Mesenchymal stem cell (in vitro differentiated cells and primary cell): ENCODE results near the gene SETD6.

ENCODE experiments used
- DNase-seq: peaks from one replicate; pipeline ENCODE4 v3.0.0-alpha.2; 2013
- H2AFZ ChIP-seq: one replicate; pipeline ENCODE4 v1.6.1; 2013; ENCODE audit warnings: low read depth, mild to moderate bottlenecking, control low read depth, inconsistent platforms, low read length, moderate library complexity
- H2AK5ac ChIP-seq: 2 replicates; pipeline ENCODE4 v1.6.1; 2013; ENCODE audit warnings: low read length, moderate library complexity, mild to moderate bottlenecking, inconsistent platforms; ENCODE audit not compliant: severe bottlenecking
- H2BK120ac ChIP-seq: one replicate; pipeline ENCODE4 v1.6.1; 2013; ENCODE audit warnings: low read depth, mild to moderate bottlenecking, inconsistent platforms, low read length, moderate library complexity
- H2BK12ac ChIP-seq, 2 experiments: one replicate each; pipeline ENCODE4 v1.6.1; 2013; ENCODE audit warnings: inconsistent platforms in 2 of 2, low read length in 2 of 2, mild to moderate bottlenecking in 2 of 2, moderate library complexity in 2 of 2, control low read depth in 1 of 2
- H2BK15ac ChIP-seq: one replicate; pipeline ENCODE4 v1.6.1; 2013; ENCODE audit warnings: mild to moderate bottlenecking, low read depth, inconsistent platforms; ENCODE audit not compliant: poor library complexity, severe bottlenecking
- H2BK5ac ChIP-seq: 2 replicates; pipeline ENCODE4 v1.6.1; 2013; ENCODE audit warnings: low read depth, mild to moderate bottlenecking, low read length, control low read depth, inconsistent platforms; ENCODE audit not compliant: poor library complexity, severe bottlenecking
- H3K14ac ChIP-seq, 2 experiments: one replicate each; pipeline ENCODE4 v1.6.1; 2013; ENCODE audit warnings: inconsistent platforms in 2 of 2, low read length in 2 of 2, control low read depth in 1 of 2, mild to moderate bottlenecking in 1 of 2, moderate library complexity in 1 of 2
- H3K18ac ChIP-seq, 2 experiments: one replicate each; pipeline ENCODE4 v1.6.1; 2013; ENCODE audit warnings: inconsistent platforms in 2 of 2, low read length in 2 of 2, control low read depth in 1 of 2, low read depth in 1 of 2, mild to moderate bottlenecking in 1 of 2
- H3K23ac ChIP-seq, 2 experiments: one replicate each; pipeline ENCODE4 v1.6.1; 2013; ENCODE audit warnings: inconsistent platforms in 2 of 2, low read length in 2 of 2, mild to moderate bottlenecking in 2 of 2, moderate library complexity in 2 of 2, control low read depth in 1 of 2
- H3K27ac ChIP-seq: 2 replicates; pipeline ENCODE4 v1.5.1; 2013; ENCODE audit warnings: mild to moderate bottlenecking, moderate library complexity, low read length, control low read depth, inconsistent platforms; ENCODE audit not compliant: poor library complexity, severe bottlenecking
- H3K27me3 ChIP-seq, 2 experiments: 2 replicates each; pipeline versions ENCODE4 v1.6.1 to v1.7.0; 2013; ENCODE audit warnings: low read length in 2 of 2, mild to moderate bottlenecking in 2 of 2, moderate library complexity in 2 of 2, control low read depth in 1 of 2, inconsistent platforms in 1 of 2; ENCODE audit not compliant: control insufficient read depth in 1 of 2, insufficient read depth in 1 of 2
- H3K36me3 ChIP-seq, 2 experiments: 2 replicates each; pipeline versions ENCODE4 v1.6.1 to v1.7.0; 2013; ENCODE audit warnings: low read length in 2 of 2, control low read depth in 1 of 2, inconsistent platforms in 1 of 2, low read depth in 1 of 2, mild to moderate bottlenecking in 1 of 2; ENCODE audit not compliant: insufficient read depth in 2 of 2, control insufficient read depth in 1 of 2
- H3K4ac ChIP-seq, 2 experiments: one replicate each; pipeline ENCODE4 v1.6.1; 2013; ENCODE audit warnings: inconsistent platforms in 2 of 2, low read length in 2 of 2, mild to moderate bottlenecking in 2 of 2, moderate library complexity in 2 of 2, control low read depth in 1 of 2, low read depth in 1 of 2
- H3K4me1 ChIP-seq: 2 replicates; pipeline ENCODE4 v1.6.1; 2013; ENCODE audit warnings: low read depth, low read length, control low read depth; ENCODE audit not compliant: control insufficient read depth, insufficient read depth
- H3K4me2 ChIP-seq: 2 replicates; pipeline ENCODE4 v1.6.1; 2013; ENCODE audit warnings: low read length, mild to moderate bottlenecking, inconsistent platforms; ENCODE audit not compliant: poor library complexity, severe bottlenecking
- H3K4me3 ChIP-seq, 2 experiments: 2 replicates each; pipeline versions ENCODE4 v1.5.1 to v1.7.0; 2013; ENCODE audit warnings: low read length in 2 of 2, mild to moderate bottlenecking in 2 of 2, control low read depth in 1 of 2, low read depth in 1 of 2; ENCODE audit not compliant: insufficient read depth in 1 of 2
- H3K79me1 ChIP-seq: replicated peaks from 2 replicates; pipeline ENCODE4 v1.6.1; 2013; ENCODE audit warnings: mild to moderate bottlenecking, control low read depth, low read length, inconsistent platforms; ENCODE audit not compliant: poor library complexity, severe bottlenecking
- H3K9ac ChIP-seq: 2 replicates; pipeline ENCODE4 v1.7.0; 2013; ENCODE audit warnings: mild to moderate bottlenecking, low read length, moderate library complexity
- H3K9me3 ChIP-seq: 2 replicates; pipeline ENCODE4 v1.7.0; 2013; ENCODE audit warnings: mild to moderate bottlenecking, low read length; ENCODE audit not compliant: control insufficient read depth
- H4K8ac ChIP-seq: one replicate; pipeline ENCODE4 v1.6.1; 2013; ENCODE audit warnings: inconsistent platforms, mild to moderate bottlenecking, low read length, moderate library complexity
- H4K91ac ChIP-seq: one replicate; pipeline ENCODE4 v1.6.1; 2013; ENCODE audit warnings: mild to moderate bottlenecking, low read length, inconsistent platforms
- WGBS: methylation state at CpG from one replicate; pipeline ENCODE4 v1.1.7; 2013; ENCODE audit warnings: mixed read lengths; 5-methylcytosine and 5-hydroxymethylcytosine counted together

SETD6 gene

GRCh38 chr16:58471209-58471975, 43.9 kb upstream of the SETD6 start:
- H3K27me3 ChIP-seq = peaks cover 51 to 64% of the 10 kb centered on the region in 2 experiments
- H3K9me3 ChIP-seq = no peaks in the 10 kb centered on the region
- no peak overlapping the region for H2BK12ac ChIP-seq
- no peak overlapping the region for H3K4me3 ChIP-seq
- no peak overlapping the region for H4K91ac ChIP-seq
- no peaks in the 10 kb centered on the region for H3K4me1 ChIP-seq
- H3K9ac ChIP-seq = no peak overlapping the region
- no peak overlapping the region for H2BK120ac ChIP-seq
- H3K79me1 ChIP-seq = no peaks in the 10 kb centered on the region
- H4K8ac ChIP-seq = no peak overlapping the region
- no peak for DNase-seq
- H3K27ac ChIP-seq = no peak overlapping the region
- H2BK15ac ChIP-seq = no peak overlapping the region
- H3K23ac ChIP-seq = no peak overlapping the region
- no peak overlapping the region for H2BK5ac ChIP-seq
- H2AFZ ChIP-seq = no peak overlapping the region
- H2AK5ac ChIP-seq = no peak overlapping the region
- H3K4ac ChIP-seq = no peak overlapping the region
- H3K14ac ChIP-seq = no peak overlapping the region
- no peaks in the 10 kb centered on the region for H3K36me3 ChIP-seq
- WGBS = 55% methylated on average over 10 of the region's 10 CpGs
- H3K18ac ChIP-seq = no peak overlapping the region
- H3K4me2 ChIP-seq = no peak overlapping the region

GRCh38 chr16:58472266-58472665, 43.1 kb upstream of the SETD6 start:
- 84% methylated on average over 9 of the region's 9 CpGs for WGBS
- no peak overlapping the region for H3K4ac ChIP-seq
- no peak overlapping the region for H2BK12ac ChIP-seq
- no peaks in the 10 kb centered on the region for H3K36me3 ChIP-seq
- no peak overlapping the region for H2BK15ac ChIP-seq
- DNase-seq = no peak
- peaks cover 45 to 56% of the 10 kb centered on the region in 2 experiments for H3K27me3 ChIP-seq
- no peak overlapping the region for H3K9ac ChIP-seq
- no peak overlapping the region for H2AK5ac ChIP-seq
- no peak overlapping the region for H3K4me3 ChIP-seq
- no peaks in the 10 kb centered on the region for H3K79me1 ChIP-seq
- H4K8ac ChIP-seq = no peak overlapping the region
- no peak overlapping the region for H2BK5ac ChIP-seq
- no peak overlapping the region for H2AFZ ChIP-seq
- H3K18ac ChIP-seq = no peak overlapping the region
- no peak overlapping the region for H4K91ac ChIP-seq
- no peak overlapping the region for H3K14ac ChIP-seq
- no peak overlapping the region for H3K4me2 ChIP-seq
- H3K9me3 ChIP-seq = no peaks in the 10 kb centered on the region
- H3K4me1 ChIP-seq = no peaks in the 10 kb centered on the region
- H2BK120ac ChIP-seq = no peak overlapping the region
- no peak overlapping the region for H3K27ac ChIP-seq
- no peak overlapping the region for H3K23ac ChIP-seq

GRCh38 chr16:58472827-58473226, 42.5 kb upstream of the SETD6 start:
- no peak overlapping the region for H2BK5ac ChIP-seq
- 85% methylated on average over 3 of the region's 3 CpGs for WGBS
- H3K27ac ChIP-seq = no peak overlapping the region
- H4K91ac ChIP-seq = no peak overlapping the region
- peaks cover 39 to 51% of the 10 kb centered on the region in 2 experiments for H3K27me3 ChIP-seq
- H2AFZ ChIP-seq = no peak overlapping the region
- no peak overlapping the region for H2AK5ac ChIP-seq
- no peak overlapping the region for H3K4ac ChIP-seq
- no peak overlapping the region for H3K14ac ChIP-seq
- H3K9me3 ChIP-seq = no peaks in the 10 kb centered on the region
- H3K9ac ChIP-seq = no peak overlapping the region
- no peak overlapping the region for H3K4me3 ChIP-seq
- H3K23ac ChIP-seq = no peak overlapping the region
- no peak overlapping the region for H2BK12ac ChIP-seq
- H4K8ac ChIP-seq = no peak overlapping the region
- H3K4me1 ChIP-seq = no peaks in the 10 kb centered on the region
- H3K79me1 ChIP-seq = no peaks in the 10 kb centered on the region
- H2BK15ac ChIP-seq = no peak overlapping the region
- H2BK120ac ChIP-seq = no peak overlapping the region
- DNase-seq = no peak
- no peak overlapping the region for H3K18ac ChIP-seq
- H3K4me2 ChIP-seq = no peak overlapping the region
- no peaks in the 10 kb centered on the region for H3K36me3 ChIP-seq

GRCh38 chr16:58474296-58474695, 41.0 kb upstream of the SETD6 start:
- Histone ChIP-seq H3K27me3 (peaks cover 31 to 43% of the 10 kb centered on the region in 2 experiments), H3K23ac (no peak overlapping the region), H4K8ac (no peak overlapping the region), H4K91ac (no peak overlapping the region), H2AK5ac (no peak overlapping the region), H3K27ac (no peak overlapping the region), H3K36me3 (no peaks in the 10 kb centered on the region), H3K4me3 (no peak overlapping the region), H2BK120ac (no peak overlapping the region), H2BK15ac (no peak overlapping the region), H3K79me1 (no peaks in the 10 kb centered on the region), H3K4ac (no peak overlapping the region), H3K18ac (no peak overlapping the region), H3K4me1 (no peaks in the 10 kb centered on the region), H3K14ac (no peak overlapping the region), H3K4me2 (no peak overlapping the region), H3K9ac (no peak overlapping the region), H2BK5ac (no peak overlapping the region), H3K9me3 (no peaks in the 10 kb centered on the region), H2AFZ (no peak overlapping the region), H2BK12ac (no peak overlapping the region)
- 58% methylated on average over 9 of the region's 10 CpGs for WGBS
- no peak for DNase-seq
